H54 (cell line): ENCODE data around the gene UPP2.

Experiments
- DNase-seq: peaks from one replicate; pipeline ENCODE4 v3.0.0; 2011; ENCODE audit warnings: low spot score, mixed read lengths; ENCODE audit not compliant: insufficient read length
- FAIRE-seq: peaks from 3 replicates; lab custom pipeline; 2011; peaks lifted over from hg19 to GRCh38; lab: Jason Lieb, UNC
- POLR2A ChIP-seq: IDR thresholded peaks from 2 replicates; pipeline ENCODE4 v1.6.1; 2011; ENCODE audit warnings: low read depth, mild to moderate bottlenecking, low read length

Gene UPP2

GRCh38 chr2:158101384-158101926, at the start of gene UPP2:
UPP2 (plus strand) TSS chr2:158101876; CDS start chr2:158102064, 188 bp downstream.
- DNase-seq (no peak), FAIRE-seq (no peak)
- no peak for TF ChIP-seq POLR2A

GRCh38 chr2:158052761-158053160, 48.9 kb upstream of the UPP2 start:
- no peak for TF ChIP-seq POLR2A
- no peak for DNase-seq
- FAIRE-seq = no peak

- no peak for DNase-seq
- no peak for TF ChIP-seq POLR2A
- no peak for FAIRE-seq
Observed at GRCh38 chr2:158056875-158057274, 44.8 kb upstream of the UPP2 start.

GRCh38 chr2:158060160-158060834, 41.4 kb upstream of the UPP2 start:
- FAIRE-seq (no peak), DNase-seq (no peak)
- no peak for TF ChIP-seq POLR2A

GRCh38 chr2:158060835-158061435, 40.7 kb upstream of the UPP2 start:
- no peak for TF ChIP-seq POLR2A
- DNase-seq (no peak), FAIRE-seq (no peak)

GRCh38 chr2:158061763-158062162, 39.9 kb upstream of the UPP2 start:
- TF ChIP-seq POLR2A = no peak
- no peak for FAIRE-seq
- DNase-seq = no peak

GRCh38 chr2:158066046-158066713, 35.5 kb upstream of the UPP2 start:
- FAIRE-seq (no peak), DNase-seq (no peak)
- TF ChIP-seq POLR2A = no peak

- FAIRE-seq (no peak), DNase-seq (no peak)
Observed at GRCh38 chr2:158071018-158071417, 30.7 kb upstream of the UPP2 start.

GRCh38 chr2:158072361-158072760, 29.3 kb upstream of the UPP2 start:
- no peak for DNase-seq
- no peak for TF ChIP-seq POLR2A
- no peak for FAIRE-seq

More at GRCh38 chr2:158071018-158071417, 30.7 kb upstream of the UPP2 start:
- no peak for TF ChIP-seq POLR2A

- DNase-seq (no peak), FAIRE-seq (no peak)
- no peak for TF ChIP-seq POLR2A
Observed at GRCh38 chr2:158079672-158080071, 22.0 kb upstream of the UPP2 start.

GRCh38 chr2:158088093-158088492, 13.6 kb upstream of the UPP2 start:
- TF ChIP-seq POLR2A = no peak
- DNase-seq (no peak), FAIRE-seq (no peak)

GRCh38 chr2:158089322-158089721, 12.4 kb upstream of the UPP2 start:
- FAIRE-seq (no peak), DNase-seq (no peak)
- TF ChIP-seq POLR2A = no peak

GRCh38 chr2:158091647-158092046, 10.0 kb upstream of the UPP2 start:
- TF ChIP-seq POLR2A = no peak
- FAIRE-seq (no peak), DNase-seq (no peak)

GRCh38 chr2:158094487-158095092, 7.1 kb upstream of the UPP2 start:
- no peak for FAIRE-seq

GRCh38 chr2:158095269-158095668, 6.4 kb upstream of the UPP2 start:
- FAIRE-seq (no peak), DNase-seq (no peak)
- no peak for TF ChIP-seq POLR2A

More at GRCh38 chr2:158094487-158095092, 7.1 kb upstream of the UPP2 start:
- no peak for DNase-seq
- TF ChIP-seq POLR2A = no peak
